Activated CD4-positive, CD25-positive, alpha-beta regulatory T cell treated with anti-CD3 and anti-CD28 coated beads, Interleukin-2, amount 50 U/mL, for 72 hours (primary cell): ENCODE data around the gene P2RX4.
"Not testable (repeated sequence)": the region's sequence is repeated elsewhere in the genome, so short reads cannot be mapped to it uniquely, and the experiment has no call there.

Experiments used
- DNase-seq: peaks from one replicate; pipeline ENCODE4 v3.0.0; 2021

Gene P2RX4

GRCh38 chr12:121189619-121190155 is 20.2 kb upstream of the P2RX4 start:
- no peak for DNase-seq

GRCh38 chr12:121190523-121191031 is 19.4 kb upstream of the P2RX4 start:
- DNase-seq: no peak

- no peak for DNase-seq
These were observed 18.8 kb upstream of the P2RX4 start for GRCh38 chr12:121191151-121191550.

- no peak for DNase-seq
These were observed 13.0 kb upstream of the P2RX4 start for GRCh38 chr12:121196902-121197301.

- DNase-seq: no peak
These were observed 11.0 kb upstream of the P2RX4 start for GRCh38 chr12:121198949-121199348.

- DNase-seq: not testable (repeated sequence)
These were observed 8.8 kb upstream of the P2RX4 start for GRCh38 chr12:121201140-121201539.

GRCh38 chr12:121202407-121203355 is 7.2 kb upstream of the P2RX4 start:
- no peak for DNase-seq

GRCh38 chr12:121203482-121203881 is 6.4 kb upstream of the P2RX4 start:
- DNase-seq: no peak

GRCh38 chr12:121205491-121205890 is 4.4 kb upstream of the P2RX4 start:
- DNase-seq: no peak

GRCh38 chr12:121208571-121208970 is 1.4 kb upstream of the P2RX4 start:
- DNase-seq: not testable (repeated sequence)

GRCh38 chr12:121209221-121209620 is 708 bp upstream of the P2RX4 start:
- DNase-seq: no peak

GRCh38 chr12:121212875-121213274 is 2.9 kb downstream of the P2RX4 start:
- no peak for DNase-seq

GRCh38 chr12:121214166-121214777 is 4.3 kb downstream of the P2RX4 start:
- DNase-seq: no peak

GRCh38 chr12:121214855-121215745 is 5.2 kb downstream of the P2RX4 start:
- DNase-seq: no peak

- no peak for DNase-seq
These were observed 6.2 kb downstream of the P2RX4 start for GRCh38 chr12:121216102-121216501.

- no peak for DNase-seq
These were observed 7.1 kb downstream of the P2RX4 start for GRCh38 chr12:121217063-121217462.

GRCh38 chr12:121217761-121218160 is 7.8 kb downstream of the P2RX4 start:
- no peak for DNase-seq

GRCh38 chr12:121218588-121219352 is 8.8 kb downstream of the P2RX4 start:
- no peak for DNase-seq

- DNase-seq: no peak
These were observed 9.5 kb downstream of the P2RX4 start for GRCh38 chr12:121219353-121219986.

- no peak for DNase-seq
These were observed 12.9 kb downstream of the P2RX4 start for GRCh38 chr12:121222847-121223246.
